VCaP (cell line): ENCODE data around the gene RAI1.

Source experiments
- H3K27ac ChIP-seq: fragments of 450-650 bp; 2 replicates; pipeline ENCODE4 v1.5.1; 2017
- CTCF ChIP-seq: fragments of 450-650 bp; conservative IDR thresholded peaks from 2 replicates; pipeline ENCODE4 v1.5.1; 2017; ENCODE audit warnings: mild to moderate bottlenecking, moderate library complexity

The RAI1 gene

GRCh38 chr17:17860766-17861107 is 179.5 kb downstream of the RAI1 start:
- no peak overlapping the region for H3K27ac ChIP-seq
- TF ChIP-seq CTCF, result no peak
